Fibroblast of skin of right biceps (primary cell): ENCODE measurements around the gene OR3A2.
"Not testable (repeated sequence)": the region's sequence is repeated elsewhere in the genome, so short reads cannot be mapped to it uniquely, and the experiment has no call there.

ENCODE experiments used
- DNase-seq: peaks from one replicate; pipeline ENCODE4 v3.0.0-alpha.2; 2013

The OR3A2 gene

DNA sequence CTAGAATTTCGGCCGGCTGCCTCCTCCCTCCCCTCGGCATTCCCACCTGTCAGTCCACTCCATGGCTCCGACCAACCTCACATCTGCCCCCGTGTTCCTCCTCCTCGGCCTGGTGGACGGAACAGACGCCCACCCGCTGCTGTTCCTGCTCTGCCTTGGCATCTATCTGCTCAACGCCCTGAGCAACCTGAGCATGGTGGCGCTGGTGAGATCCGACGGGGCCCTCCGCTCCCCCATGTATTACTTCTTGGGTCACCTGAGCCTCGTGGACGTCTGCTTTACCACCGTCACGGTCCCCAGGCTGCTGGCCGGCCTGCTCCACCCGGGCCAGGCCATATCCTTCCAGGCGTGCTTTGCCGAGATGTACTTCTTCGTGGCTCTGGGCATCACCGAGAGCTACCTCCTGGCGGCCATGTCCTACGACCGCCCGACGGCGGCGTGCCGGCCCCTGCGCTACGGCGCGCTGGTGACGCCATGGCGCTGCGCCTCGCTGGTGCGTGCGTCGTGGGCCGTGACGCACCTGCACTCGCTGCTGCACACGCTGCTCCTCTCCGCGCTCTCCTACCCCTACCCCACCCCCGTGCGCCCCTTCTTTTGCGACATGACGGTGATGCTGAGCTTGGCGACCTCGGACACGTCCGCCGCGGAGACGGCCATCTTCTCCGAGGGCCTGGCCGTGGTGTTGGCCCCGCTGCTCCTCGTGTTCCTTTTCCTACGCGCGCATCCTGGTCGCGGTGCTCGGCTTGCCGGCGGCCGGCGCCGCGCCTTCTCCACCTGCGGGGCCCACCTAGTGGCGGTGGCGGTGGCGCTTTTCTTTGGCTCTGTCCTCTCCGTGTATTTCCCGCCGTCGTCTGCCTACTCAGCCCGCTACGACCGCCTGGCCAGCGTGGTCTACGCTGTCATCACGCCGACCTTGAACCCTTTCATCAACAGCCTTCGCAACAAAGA, at the start of gene OR3A2:
Gene OR3A2 (minus strand): TSS at position 440 of the 948 bp plus-strand sequence.
- peak; percentile 30 for DNase-seq

DNA sequence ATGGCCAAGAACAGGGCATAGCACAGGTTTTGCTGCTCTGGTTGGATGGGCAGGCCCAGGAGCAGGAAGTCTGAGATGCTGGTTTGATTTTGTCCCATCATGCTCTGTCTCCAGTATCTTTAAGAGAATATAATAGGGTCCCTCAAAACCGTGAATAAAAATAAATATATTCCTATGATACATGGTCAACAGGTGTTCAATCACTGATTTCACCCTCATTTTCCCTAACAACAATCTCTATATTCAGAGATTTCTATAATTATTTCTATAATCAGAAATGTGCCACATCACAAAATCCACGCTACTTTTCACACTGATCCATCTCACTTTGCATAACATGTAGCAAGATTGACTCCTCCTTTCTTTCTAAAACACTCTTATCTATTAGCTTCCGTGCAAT, 47.6 kb upstream of the OR3A2 start, which contains the start of gene OR1E2:
Gene OR1E2 (minus strand): TSS at position 101 of the 400 bp plus-strand sequence. CDS start 0 bp downstream, at position 101.
- DNase-seq: no peak

- DNase-seq: not testable (repeated sequence)
Measured at GRCh38 chr17:3433215-3433614, 47.1 kb upstream of the OR3A2 start.

GRCh38 chr17:3418222-3418621, 32.1 kb upstream of the OR3A2 start:
- no peak for DNase-seq

DNA sequence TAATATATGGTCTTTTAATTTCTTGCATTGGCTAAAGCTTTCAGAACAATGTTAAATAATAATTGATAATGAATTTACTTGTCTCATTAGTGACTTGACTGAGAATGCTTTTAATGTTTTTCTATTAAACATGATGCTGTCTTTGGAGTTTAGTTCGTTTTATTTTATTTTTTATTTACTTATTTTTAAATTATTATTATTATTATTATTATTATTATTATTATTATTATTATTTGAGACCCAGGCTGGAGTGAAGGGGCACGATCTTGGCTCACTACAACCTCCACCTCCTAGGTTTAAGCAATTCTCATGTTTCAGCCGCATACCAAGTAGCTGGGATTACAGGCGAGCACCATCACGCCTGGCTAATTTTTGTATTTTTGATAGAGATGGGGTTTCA, 29.5 kb upstream of the OR3A2 start:
- no peak for DNase-seq

DNA sequence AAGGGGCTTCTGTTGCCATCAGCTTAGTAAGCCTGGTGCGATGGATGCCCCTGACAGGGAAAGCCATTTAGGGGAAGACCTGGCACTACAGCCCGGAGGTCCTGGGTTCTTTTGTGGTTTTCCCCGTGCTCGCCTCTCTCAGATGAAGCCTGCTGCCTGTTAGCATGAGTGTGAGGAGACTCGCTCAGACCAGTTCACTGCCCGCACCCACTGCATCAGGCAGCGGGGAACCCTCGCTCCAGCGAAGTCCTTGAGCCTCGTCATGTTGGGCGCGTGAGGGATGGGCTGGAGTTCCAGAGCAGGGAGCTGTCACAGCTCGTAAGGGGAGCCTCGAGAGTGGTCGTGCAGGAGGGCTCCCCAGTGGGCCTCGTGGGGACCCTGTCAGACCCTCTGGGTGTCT, 26.1 kb upstream of the OR3A2 start:
- DNase-seq: not testable (repeated sequence)

GRCh38 chr17:3411070-3411469, 25.0 kb upstream of the OR3A2 start, which contains the start of gene OR3A3:
Gene OR3A3, plus strand, starts transcription at chr17:3411370.
- no peak for DNase-seq

DNA sequence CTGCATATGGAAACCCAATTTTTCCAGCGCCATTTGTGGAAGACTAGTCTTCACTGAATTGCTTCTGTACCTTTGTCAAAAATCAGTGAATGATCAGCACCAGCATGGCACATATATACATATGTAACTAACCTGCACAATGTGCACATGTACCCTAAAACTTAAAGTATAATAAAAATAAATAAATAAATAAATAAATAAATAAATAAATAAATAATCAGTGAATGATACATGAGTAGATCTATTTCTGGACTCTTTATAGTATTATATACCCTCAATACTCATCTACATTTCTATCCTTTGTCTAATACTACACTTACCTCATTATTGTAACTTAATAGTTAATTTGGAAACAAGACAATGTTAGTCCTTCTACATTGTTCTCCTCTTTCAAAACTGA, 17.7 kb upstream of the OR3A2 start:
- DNase-seq: not testable (repeated sequence)

DNA sequence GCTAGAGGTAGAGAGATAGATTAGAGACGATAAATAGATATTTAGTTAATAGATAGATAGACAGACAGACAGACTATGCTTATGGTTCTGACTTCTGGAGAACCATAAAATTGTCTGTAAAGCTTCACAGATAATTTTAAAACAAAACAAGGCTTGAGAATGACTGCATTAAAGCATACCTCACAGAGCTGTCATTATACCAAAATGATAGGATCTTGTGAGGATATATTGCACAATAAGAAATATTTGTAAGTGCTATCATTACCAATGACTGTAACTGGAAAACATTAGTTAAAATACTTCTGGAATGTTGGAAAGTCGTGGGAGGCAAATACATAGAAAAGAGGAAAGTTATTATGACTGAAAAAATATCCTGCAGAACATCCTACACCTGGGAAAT, 15.7 kb upstream of the OR3A2 start:
- no peak for DNase-seq

DNA sequence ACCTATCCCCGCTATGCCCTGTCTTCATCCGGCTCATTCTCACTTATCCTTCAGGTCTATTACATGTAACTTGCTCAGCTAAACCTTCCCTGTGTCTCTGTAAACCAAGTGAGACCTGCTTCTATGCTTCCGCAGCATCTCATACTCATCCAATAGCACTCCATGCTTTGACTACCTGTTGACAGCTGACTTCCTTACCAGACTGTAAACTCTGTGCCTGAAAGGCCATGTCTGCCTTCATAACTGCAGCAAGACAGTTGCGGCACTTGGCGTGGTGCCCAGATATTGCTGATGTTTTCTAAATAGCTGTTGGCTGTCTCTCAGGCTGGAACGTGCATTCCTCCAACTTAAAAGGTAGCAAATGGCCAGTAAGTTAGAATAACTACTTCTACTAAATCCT, 13.9 kb upstream of the OR3A2 start:
- no peak for DNase-seq

GRCh38 chr17:3398310-3398709, 12.2 kb upstream of the OR3A2 start, which contains the start of gene OR1E1:
Gene OR1E1, minus strand, starts transcription at chr17:3398410. Its CDS starts 0 bp downstream, at chr17:3398410.
- DNase-seq: no peak

DNA sequence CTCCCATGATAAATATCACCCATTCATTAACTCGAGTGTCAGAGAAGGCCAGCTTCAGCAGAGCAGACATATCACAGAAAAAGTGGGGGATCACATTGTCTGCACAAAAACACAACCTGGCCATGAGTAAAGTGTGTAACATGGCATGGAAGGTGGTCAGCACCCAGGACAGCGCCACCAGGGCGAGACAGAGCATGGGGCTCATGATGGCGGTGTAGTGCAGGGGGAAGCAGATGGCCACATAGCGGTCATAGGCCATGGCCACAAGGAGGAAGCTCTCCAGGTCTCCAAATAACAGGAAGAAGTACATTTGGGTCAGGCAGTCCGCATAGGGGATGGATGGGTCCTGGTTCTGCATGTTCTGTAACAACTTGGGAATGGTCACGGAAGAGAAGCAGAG, 11.7 kb upstream of the OR3A2 start:
- not testable (repeated sequence) for DNase-seq

- DNase-seq: no peak
Measured at GRCh38 chr17:3389791-3390190, 3.7 kb upstream of the OR3A2 start.

GRCh38 chr17:3381957-3382356, 4.2 kb downstream of the OR3A2 start:
- DNase-seq: no peak

DNA sequence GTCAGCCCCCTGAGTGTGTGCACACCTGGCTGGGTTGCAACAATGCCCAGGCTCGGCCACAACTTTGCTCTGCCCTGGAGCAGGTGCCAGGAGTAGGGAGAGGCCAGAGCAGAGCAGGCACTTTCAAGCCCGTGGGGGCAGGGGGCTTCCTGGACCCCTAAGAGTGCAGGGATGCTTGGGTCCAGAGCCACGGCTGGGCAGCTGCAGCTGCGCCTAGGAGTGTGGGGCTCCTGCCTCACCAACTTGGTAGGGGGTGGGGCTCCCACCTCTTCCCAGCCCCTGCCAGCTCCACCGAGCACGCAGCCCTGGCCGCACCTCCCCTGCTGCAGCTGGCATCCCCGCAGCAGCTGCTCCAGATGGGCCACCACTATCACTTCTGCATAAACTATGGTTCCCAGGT, 7.8 kb downstream of the OR3A2 start:
- DNase-seq: no peak

GRCh38 chr17:3371167-3371566, 14.9 kb downstream of the OR3A2 start:
- not testable (repeated sequence) for DNase-seq

DNA sequence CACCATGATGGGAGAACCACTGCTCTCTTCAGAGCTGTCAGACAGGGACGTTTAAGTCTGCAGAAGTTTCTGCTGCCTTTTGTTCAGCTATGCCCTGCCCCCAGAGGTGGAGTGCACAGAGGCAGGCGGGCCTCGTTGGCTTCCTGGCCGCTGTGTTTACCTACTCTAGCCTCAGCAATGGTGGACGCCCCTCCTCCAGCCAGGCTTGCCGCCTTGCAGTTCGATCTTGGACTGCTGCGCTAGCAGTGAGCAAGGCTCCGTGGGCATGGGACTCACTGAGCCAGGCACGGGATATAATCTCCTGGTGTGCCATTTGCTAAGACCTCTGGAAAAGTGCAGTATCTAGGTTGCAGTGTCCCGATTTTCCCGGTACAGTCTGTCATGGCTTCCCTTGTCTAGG, 43.3 kb downstream of the OR3A2 start:
- DNase-seq: not testable (repeated sequence)

DNA sequence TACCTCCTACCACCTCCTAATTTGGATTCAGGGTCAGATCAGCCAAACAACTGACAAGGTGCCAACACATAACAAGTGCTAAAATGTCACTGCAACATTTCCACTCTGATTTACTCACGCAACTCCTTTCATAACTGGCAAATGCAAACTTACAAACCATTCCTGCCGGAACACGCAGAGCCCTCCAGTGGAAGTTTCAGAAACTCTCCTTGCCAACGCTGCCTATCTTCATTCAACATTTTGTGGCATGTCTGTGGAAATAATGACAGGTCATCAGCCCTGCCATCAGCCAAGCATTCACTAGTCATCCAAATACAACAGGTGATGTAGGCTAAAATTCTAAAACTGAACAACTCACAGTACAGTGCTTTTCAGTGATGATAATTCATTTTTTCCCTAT, 50.2 kb downstream of the OR3A2 start:
- DNase-seq: no peak

GRCh38 chr17:3318336-3318735, 67.8 kb downstream of the OR3A2 start:
- no peak for DNase-seq

DNA sequence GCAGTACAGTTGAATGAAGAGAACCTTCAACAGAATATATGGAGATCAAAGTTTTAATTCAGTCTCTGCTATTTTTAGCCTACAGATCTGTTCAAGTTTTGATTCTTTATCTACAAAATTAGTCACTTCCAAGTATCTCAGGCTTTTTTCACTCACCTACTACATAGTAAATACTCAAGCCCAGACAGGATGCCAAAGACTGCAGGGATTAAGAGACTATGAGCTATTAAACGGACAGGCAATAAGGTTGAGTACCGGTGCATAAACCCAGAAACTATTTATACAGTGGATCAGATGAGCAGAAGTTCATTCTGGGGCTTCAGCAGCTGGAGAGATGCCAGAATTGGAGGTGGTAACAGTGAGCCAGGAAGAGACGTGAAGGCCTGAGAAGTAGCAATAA, 69.3 kb downstream of the OR3A2 start:
- DNase-seq: no peak

DNA sequence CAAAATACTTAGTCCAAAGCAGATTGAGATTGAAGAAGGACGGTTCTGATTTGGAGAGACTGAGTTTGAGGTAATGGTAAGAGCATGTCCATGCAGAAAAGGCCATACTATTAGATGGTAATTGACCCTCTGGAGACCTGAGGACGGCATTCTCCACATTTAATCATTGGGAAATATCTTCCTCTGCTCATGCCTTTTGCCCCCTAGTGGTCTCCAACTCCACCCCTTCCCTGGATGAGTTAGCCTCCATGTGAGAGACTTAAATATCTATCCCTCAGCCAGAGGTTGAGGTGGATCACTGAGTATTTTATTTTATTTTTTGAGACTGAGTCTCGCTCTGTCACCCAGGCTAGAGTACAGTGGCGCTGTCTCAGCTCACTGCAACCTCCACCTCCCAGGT, 77.5 kb downstream of the OR3A2 start:
- no peak for DNase-seq

- DNase-seq: no peak
Measured at GRCh38 chr17:3298260-3298659, 87.8 kb downstream of the OR3A2 start, which contains the start of gene OR3A1. Gene OR3A1, minus strand, starts transcription at chr17:3298360. Its CDS starts 5,778 bp downstream, at chr17:3292582.

DNA sequence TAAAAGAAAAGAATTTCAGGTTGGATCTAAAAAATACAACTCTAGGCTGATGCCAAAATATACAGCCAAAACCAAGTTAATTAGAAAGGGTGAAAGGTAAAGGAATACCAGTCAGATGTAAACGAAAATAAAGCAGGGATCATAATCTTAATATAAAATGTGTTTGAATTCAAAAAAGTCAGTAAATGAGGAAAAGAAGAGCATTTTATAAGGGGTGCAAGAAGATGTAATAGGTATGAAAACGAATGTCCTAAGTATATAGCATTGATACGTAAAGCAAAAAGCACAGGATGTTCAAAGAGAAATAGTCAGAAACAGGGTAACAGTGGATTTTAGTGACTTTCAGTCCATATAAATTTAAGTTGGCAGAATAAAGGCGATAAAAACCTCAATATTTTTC, 90.5 kb downstream of the OR3A2 start:
- DNase-seq: no peak

- not testable (repeated sequence) for DNase-seq
Measured at GRCh38 chr17:3293548-3293947, 92.6 kb downstream of the OR3A2 start.
